ENCODE results near the gene CAP1.
"Not testable (repeated sequence)": the region's sequence is repeated elsewhere in the genome, so short reads cannot be mapped to it uniquely, and the experiment has no call there.

The CAP1 gene

DNA sequence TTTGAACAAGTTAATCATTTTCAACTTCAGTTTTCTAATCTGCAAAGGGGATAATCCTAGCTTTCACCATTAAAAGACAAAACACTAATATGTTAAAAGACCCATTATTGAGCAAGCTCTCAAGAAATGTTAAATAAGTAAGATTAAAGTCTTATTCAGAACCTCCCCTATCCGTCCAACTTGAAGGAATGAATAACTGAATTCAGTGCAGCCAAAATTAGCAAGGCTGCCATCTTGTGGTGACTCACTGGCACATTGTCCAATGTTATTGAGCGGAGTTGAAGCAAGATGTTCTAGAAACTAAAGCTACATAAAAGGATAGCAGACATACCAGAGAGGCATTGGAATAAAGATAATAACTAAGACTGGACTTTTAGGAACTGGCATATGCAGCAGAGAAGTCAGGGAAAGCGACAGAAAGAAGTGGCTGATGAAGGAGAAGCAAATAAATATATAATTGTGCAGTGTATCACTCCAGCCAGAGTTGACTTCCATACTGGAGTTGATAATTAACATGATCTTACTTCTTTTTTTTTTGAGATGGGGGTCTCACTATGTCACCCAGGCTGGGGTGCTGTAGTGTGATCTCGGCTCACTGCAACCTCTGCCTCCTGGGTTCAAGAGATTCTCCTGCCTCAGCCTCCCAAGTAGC is 8.2 kb upstream of the CAP1 start:
- peak; percentile 53 for DNase-seq

DNA sequence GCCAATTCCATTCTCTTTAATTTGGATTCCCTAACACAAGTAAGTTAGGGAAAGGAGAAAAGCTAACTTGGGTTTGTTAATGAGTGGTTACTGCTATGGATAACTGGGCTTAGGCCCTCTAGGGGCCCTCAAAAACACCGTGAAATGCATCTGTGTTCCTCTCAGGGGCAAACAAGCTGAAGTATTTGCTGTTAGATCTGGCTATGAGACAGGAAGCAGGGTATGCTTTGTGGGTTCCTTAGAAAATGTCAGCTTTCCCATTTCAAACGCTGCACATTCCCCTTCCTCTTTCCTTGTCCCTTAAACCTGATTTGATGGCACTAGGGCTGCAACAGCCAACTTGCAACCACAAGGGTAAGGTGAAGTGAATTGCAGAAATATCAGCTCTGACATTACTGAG is 5.7 kb upstream of the CAP1 start:
- no peak for DNase-seq

DNA sequence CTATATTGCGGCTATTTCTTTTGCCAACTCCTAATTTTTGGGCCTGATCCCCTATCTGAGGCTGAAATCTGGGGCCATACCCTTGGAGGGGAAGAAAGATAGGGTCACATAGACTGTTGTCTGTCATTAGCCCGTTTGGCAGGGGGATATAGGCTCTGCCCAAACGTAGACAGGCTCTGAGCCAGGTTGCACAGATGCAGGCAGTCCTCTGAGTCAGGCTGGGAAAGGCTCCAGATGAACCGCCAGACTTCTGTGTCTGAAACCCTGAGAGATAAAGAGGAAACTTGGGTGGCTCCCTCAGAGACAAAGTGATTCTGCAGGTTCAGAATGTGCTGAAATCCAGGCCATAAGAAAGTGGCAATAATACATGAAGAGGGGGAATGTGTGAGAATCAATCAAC is 4.0 kb upstream of the CAP1 start:
- DNase-seq: peak; percentile 71

GRCh38 chr1:40037254-40037653 is 3.3 kb upstream of the CAP1 start:
- DNase-seq: not testable (repeated sequence)

DNA sequence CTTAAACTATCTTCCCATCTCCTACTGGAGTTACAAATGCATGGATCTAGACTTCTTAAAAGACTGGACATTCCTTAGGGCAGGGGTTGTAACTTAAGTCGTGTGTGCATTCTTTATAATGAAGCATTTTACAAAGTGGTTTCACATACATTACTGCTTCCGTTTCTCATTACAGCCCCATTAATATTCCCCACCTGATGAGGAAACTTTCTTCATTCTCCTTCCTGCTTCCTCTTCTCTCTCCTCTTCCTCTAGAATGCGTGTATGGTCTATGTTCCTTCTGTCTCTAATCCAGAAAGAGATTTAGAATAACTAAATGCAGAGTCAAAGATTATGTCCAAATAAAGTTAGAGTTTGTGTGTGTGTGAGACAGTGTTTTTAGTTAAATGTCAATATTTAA is 1.8 kb upstream of the CAP1 start:
- no peak for DNase-seq

DNA sequence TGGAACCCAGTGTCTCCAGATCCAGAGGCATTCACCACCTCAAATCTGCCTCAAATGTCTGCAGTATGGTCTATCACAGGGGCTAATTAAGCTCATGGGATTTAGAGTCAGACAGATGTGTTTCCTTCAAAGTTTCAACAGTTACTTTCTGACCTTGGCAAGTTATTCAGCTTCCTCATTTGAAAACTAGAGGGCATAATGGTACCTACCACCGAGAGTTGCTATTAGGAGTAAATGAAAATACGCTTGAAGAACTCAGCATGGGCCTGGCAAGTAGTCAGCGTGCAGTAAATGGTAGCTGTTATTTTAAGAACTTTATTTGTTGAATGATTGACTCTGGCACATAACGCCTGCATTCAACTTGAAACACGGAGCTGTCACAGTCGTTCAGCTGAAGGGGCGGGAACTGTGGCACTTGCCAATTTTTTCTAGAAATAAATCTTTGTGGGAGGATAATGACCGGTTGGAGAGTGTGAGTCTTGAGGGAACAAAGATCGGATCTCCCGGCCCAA is 1.2 kb upstream of the CAP1 start:
- DNase-seq: no peak

- DNase-seq: peak; percentile 95
These were observed 595 bp upstream of the CAP1 start for GRCh38 chr1:40039757-40040510.

GRCh38 chr1:40041466-40041838 is 923 bp downstream of the CAP1 start:
- DNase-seq: no peak

GRCh38 chr1:40042341-40042740 is 1.8 kb downstream of the CAP1 start:
- peak; percentile 54 for DNase-seq

- DNase-seq: no peak
These were observed 3.6 kb downstream of the CAP1 start for GRCh38 chr1:40044110-40044509.

DNA sequence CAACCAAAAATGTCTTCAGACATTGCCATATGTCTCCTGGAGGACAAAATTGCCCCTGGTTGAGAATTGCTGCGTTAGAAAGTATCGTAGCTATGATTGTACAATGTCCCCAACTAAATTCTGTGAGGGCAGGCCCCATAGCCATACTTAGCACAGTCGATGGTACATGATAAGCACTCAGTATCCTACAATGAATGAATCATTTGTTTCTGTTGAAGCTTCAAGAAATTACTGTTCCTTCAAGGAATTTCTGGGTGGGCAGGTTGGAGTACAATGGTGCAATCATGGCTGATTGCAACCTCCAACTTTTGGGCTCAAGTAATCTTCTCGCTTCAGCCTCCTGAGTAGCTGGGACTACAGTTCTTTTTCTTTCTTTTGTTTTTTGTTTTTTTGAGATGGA is 4.7 kb downstream of the CAP1 start:
- no peak for DNase-seq

DNA sequence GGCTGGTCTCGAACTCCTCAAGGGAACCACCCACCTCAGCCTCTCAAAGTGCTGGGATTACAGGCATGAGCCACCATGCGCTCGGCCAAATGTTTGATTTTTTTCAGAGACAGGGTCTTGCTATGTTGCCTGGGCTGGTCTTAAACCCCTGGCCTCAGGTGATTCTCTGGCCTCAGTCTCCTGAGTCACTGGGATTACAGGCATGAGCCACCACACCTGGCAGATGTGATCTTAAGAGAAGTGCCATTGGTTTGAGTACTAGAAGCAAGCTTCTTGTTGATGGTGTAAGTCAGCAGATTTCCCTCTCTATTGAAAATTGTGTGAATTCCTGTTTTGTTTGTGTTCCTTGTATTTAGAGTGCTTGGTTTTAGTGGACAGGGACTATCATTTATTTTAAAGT is 5.2 kb downstream of the CAP1 start:
- no peak for DNase-seq

GRCh38 chr1:40047276-40047675 is 6.7 kb downstream of the CAP1 start:
- no peak for DNase-seq

GRCh38 chr1:40047769-40048168 is 7.2 kb downstream of the CAP1 start:
- DNase-seq: no peak

- DNase-seq: peak; percentile 53
These were observed 9.2 kb downstream of the CAP1 start for GRCh38 chr1:40049725-40050124.

GRCh38 chr1:40050863-40051262 is 10.3 kb downstream of the CAP1 start:
- no peak for DNase-seq

- DNase-seq: no peak
These were observed 12.8 kb downstream of the CAP1 start for GRCh38 chr1:40053138-40053887.

GRCh38 chr1:40056519-40057309 is 16.2 kb downstream of the CAP1 start:
- no peak for DNase-seq

GRCh38 chr1:40057310-40058030 is 16.9 kb downstream of the CAP1 start:
- no peak for DNase-seq

DNA sequence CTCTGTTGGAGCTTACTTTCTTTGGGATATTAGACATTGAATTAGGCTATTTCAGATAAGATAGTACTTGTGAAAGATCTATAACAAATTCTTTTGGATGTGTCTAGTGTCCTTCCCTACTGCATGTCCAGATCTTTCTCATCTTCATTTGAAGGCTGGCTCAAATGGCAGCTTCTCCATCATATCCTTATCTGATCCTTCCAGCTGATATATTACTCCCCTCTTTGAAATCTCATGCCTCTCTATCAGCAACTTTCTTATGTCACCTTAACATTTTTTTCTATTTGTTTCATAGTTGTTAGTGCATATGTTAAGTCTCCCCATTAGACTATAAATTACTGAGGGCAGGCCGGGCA is 17.5 kb downstream of the CAP1 start:
- DNase-seq: no peak

DNA sequence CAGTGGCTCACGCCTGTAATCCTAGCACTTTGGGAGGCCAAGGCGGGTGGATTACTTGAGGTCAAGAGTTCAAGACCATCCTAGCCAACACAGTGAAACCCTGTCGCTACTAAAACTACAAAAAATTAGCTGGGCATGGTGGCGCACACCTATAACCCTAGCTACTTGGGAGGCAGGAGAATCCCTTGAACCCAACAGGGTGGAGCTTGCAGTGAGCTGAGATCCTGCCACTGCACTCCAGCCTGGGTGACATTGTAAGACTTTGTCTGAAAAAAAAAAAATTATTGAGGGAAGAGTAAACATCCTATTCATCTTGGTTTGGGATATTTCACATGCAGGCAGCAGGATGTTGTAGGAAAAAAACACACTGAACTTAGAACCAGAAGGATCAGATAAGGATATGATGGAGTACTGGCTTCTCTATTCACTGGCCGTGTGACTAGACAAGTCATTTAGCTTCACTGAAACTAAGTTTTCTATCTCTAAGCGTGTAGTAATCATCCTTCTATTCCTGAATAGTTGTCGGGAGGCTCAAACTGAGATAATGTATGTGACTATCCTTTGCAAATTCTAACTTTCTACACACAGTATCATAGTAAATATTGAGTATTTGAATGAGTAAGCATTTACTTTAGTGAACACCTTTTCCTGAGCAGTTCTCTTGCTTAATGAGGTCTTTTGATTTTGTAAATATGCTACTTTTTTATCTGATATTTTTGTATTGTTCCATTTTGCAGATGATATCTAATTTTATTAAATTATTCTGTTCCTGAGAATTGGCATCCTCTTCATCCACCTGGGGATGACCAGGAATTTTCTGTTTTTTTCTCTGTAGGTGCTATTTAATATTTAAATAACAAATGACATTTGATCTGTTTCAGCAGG is 18.2 kb downstream of the CAP1 start:
- no peak for DNase-seq
